ENCODE results near the gene CCDC178. TPM values are rescaled to one million over a fixed set of nuclear protein-coding genes. Genes with fewer than 3 reads are reported as not detected.

Gene CCDC178
- total and polyA plus RNA-seq, 2 experiments from 2014 or later, result 1.3 TPM; not detected in 1

GRCh38 chr18:33277431-33277830, 163.1 kb downstream of the CCDC178 start:
- Histone ChIP-seq H3K36me3 (replicated peaks; ENCODE audit: insufficient read depth, low read depth) (no peaks in the 10 kb centered on the region), H3K27me3 (no peaks in the 10 kb centered on the region), H3K79me2 (no peaks in the 10 kb centered on the region), H3K9me3 (ENCODE audit: low read depth) (no peaks in the 10 kb centered on the region), H3K4me2 (no peak overlapping the region), H3K4me1 (ENCODE audit: insufficient read depth) (no peaks in the 10 kb centered on the region), H3K4me3 (no peak overlapping the region), H3K9me2 (replicated peaks; ENCODE audit: insufficient read depth) (no peaks in the 10 kb centered on the region), H3K27ac (no peak overlapping the region), H2AFZ (no peak overlapping the region), H4K20me1 (ENCODE audit: insufficient read depth, poor library complexity, severe bottlenecking) (no peaks in the 10 kb centered on the region)
- TF ChIP-seq, protein P1, sequence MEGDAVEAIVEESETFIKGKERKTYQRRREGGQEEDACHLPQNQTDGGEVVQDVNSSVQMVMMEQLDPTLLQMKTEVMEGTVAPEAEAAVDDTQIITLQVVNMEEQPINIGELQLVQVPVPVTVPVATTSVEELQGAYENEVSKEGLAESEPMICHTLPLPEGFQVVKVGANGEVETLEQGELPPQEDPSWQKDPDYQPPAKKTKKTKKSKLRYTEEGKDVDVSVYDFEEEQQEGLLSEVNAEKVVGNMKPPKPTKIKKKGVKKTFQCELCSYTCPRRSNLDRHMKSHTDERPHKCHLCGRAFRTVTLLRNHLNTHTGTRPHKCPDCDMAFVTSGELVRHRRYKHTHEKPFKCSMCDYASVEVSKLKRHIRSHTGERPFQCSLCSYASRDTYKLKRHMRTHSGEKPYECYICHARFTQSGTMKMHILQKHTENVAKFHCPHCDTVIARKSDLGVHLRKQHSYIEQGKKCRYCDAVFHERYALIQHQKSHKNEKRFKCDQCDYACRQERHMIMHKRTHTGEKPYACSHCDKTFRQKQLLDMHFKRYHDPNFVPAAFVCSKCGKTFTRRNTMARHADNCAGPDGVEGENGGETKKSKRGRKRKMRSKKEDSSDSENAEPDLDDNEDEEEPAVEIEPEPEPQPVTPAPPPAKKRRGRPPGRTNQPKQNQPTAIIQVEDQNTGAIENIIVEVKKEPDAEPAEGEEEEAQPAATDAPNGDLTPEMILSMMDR (IDR thresholded peaks at IDR 0.05; ENCODE audit: poor library complexity), result no peak
- TF ChIP-seq EZH2 (IDR thresholded peaks at IDR 0.05; ENCODE audit: borderline replicate concordance), result no peak
- TF ChIP-seq EZH2phosphoT487 (IDR thresholded peaks at IDR 0.05; ENCODE audit: low read depth, severe bottlenecking, unreplicated experiment), result no peak
- DNase-seq (ENCODE audit: low spot score), result no peak

GRCh38 chr18:33275843-33276242, 164.7 kb downstream of the CCDC178 start:
- no peaks in the 10 kb centered on the region for H3K9me3 ChIP-seq (ENCODE audit: low read depth)
- no peak overlapping the region for H3K4me3 ChIP-seq
- no peaks in the 10 kb centered on the region for H3K27me3 ChIP-seq
- no peak for TF ChIP-seq EZH2phosphoT487 (IDR thresholded peaks at IDR 0.05; ENCODE audit: low read depth, severe bottlenecking, unreplicated experiment)
- TF ChIP-seq EZH2 (IDR thresholded peaks at IDR 0.05; ENCODE audit: borderline replicate concordance), result no peak
- TF ChIP-seq, protein P1 (IDR thresholded peaks at IDR 0.05; ENCODE audit: poor library complexity), result no peak
- H3K36me3 ChIP-seq (replicated peaks; ENCODE audit: insufficient read depth, low read depth), result no peaks in the 10 kb centered on the region
- H3K27ac ChIP-seq, result no peak overlapping the region
- H3K79me2 ChIP-seq, result no peaks in the 10 kb centered on the region
- H2AFZ ChIP-seq, result no peak overlapping the region
- DNase-seq (ENCODE audit: low spot score), result no peak
- H3K4me1 ChIP-seq (ENCODE audit: insufficient read depth), result no peaks in the 10 kb centered on the region
- no peak overlapping the region for H3K4me2 ChIP-seq
- H3K9me2 ChIP-seq (replicated peaks; ENCODE audit: insufficient read depth), result no peaks in the 10 kb centered on the region
- no peaks in the 10 kb centered on the region for H4K20me1 ChIP-seq (ENCODE audit: insufficient read depth, poor library complexity, severe bottlenecking)

GRCh38 chr18:33270297-33270696, 170.2 kb downstream of the CCDC178 start:
- WGBS (ENCODE audit: low lambda C conversion rate, missing lambda C conversion rate), result 81% methylated on average over 1 of the region's 1 CpG
- H2AFZ ChIP-seq, result no peak overlapping the region
- H3K27ac ChIP-seq, result no peak overlapping the region
- H3K4me2 ChIP-seq, result no peak overlapping the region
- no peaks in the 10 kb centered on the region for H3K9me3 ChIP-seq (ENCODE audit: low read depth)
- no peaks in the 10 kb centered on the region for H3K79me2 ChIP-seq
- H3K36me3 ChIP-seq (replicated peaks; ENCODE audit: insufficient read depth, low read depth), result no peaks in the 10 kb centered on the region
- no peaks in the 10 kb centered on the region for H3K27me3 ChIP-seq
- H4K20me1 ChIP-seq (ENCODE audit: insufficient read depth, poor library complexity, severe bottlenecking), result no peaks in the 10 kb centered on the region
- H3K9me2 ChIP-seq (replicated peaks; ENCODE audit: insufficient read depth), result no peaks in the 10 kb centered on the region
- no peak for DNase-seq (ENCODE audit: low spot score)
- no peak overlapping the region for H3K4me3 ChIP-seq
- H3K4me1 ChIP-seq (ENCODE audit: insufficient read depth), result no peaks in the 10 kb centered on the region
- no peak for TF ChIP-seq EZH2phosphoT487 (IDR thresholded peaks at IDR 0.05; ENCODE audit: low read depth, severe bottlenecking, unreplicated experiment)
- TF ChIP-seq, protein P1 (IDR thresholded peaks at IDR 0.05; ENCODE audit: poor library complexity), result no peak
- no peak for TF ChIP-seq EZH2 (IDR thresholded peaks at IDR 0.05; ENCODE audit: borderline replicate concordance)

DNA sequence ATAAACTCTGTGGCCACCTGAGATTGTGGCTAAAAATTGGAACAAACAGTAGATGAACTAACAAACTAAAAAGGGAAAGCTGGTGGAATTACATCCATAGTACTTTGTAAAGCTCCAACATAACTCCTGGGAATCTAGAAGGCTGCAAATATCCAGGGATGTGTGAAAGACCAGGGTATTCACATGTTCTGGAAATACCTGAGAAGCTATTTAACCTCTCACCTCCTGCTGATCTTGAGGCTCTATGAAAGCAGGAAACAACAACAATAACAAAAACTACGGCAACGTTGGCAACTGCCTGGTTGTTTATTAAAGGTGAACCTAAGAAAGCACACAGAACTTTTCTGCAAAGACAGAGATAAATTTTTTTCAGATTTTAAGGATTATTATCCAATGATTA, 171.3 kb downstream of the CCDC178 start:
- 16% methylated on average over 2 of the region's 2 CpGs for WGBS (ENCODE audit: low lambda C conversion rate, missing lambda C conversion rate)
- no peaks in the 10 kb centered on the region for H3K27me3 ChIP-seq
- TF ChIP-seq EZH2phosphoT487 (IDR thresholded peaks at IDR 0.05; ENCODE audit: low read depth, severe bottlenecking, unreplicated experiment), result no peak
- no peak for TF ChIP-seq EZH2 (IDR thresholded peaks at IDR 0.05; ENCODE audit: borderline replicate concordance)
- TF ChIP-seq, protein P1 (IDR thresholded peaks at IDR 0.05; ENCODE audit: poor library complexity), result no peak
- H4K20me1 ChIP-seq (ENCODE audit: insufficient read depth, poor library complexity, severe bottlenecking), result no peaks in the 10 kb centered on the region
- no peaks in the 10 kb centered on the region for H3K4me1 ChIP-seq (ENCODE audit: insufficient read depth)
- H3K9me3 ChIP-seq (ENCODE audit: low read depth), result no peaks in the 10 kb centered on the region
- no peak overlapping the region for H3K27ac ChIP-seq
- no peaks in the 10 kb centered on the region for H3K36me3 ChIP-seq (replicated peaks; ENCODE audit: insufficient read depth, low read depth)
- no peaks in the 10 kb centered on the region for H3K79me2 ChIP-seq
- no peak overlapping the region for H2AFZ ChIP-seq
- no peak for DNase-seq (ENCODE audit: low spot score)
- H3K4me2 ChIP-seq, result no peak overlapping the region
- H3K4me3 ChIP-seq, result no peak overlapping the region
- no peaks in the 10 kb centered on the region for H3K9me2 ChIP-seq (replicated peaks; ENCODE audit: insufficient read depth)
